ENCODE measurements around the gene CACNA2D4. TPM values are rescaled to one million over a fixed set of nuclear protein-coding genes. Genes with fewer than 3 reads are reported as not detected.

CACNA2D4 gene
- total and polyA plus RNA-seq, 4 donors: 0.82 to 2.8 (median 1.3) TPM

- Histone ChIP-seq H3K4me3 (ENCODE audit: low read depth in 1 of 3, low read length in 3 of 3) (no peak overlapping the region), H3K36me3 (ENCODE audit: control insufficient read depth in 4 of 4, insufficient read depth in 3 of 4, low read depth in 1 of 4, low read length in 3 of 4) (no peaks in the 10 kb centered on the region), H3K27ac (ENCODE audit: low read depth in 1 of 2, low read length in 2 of 2) (no peak overlapping the region), H3K4me1 (ENCODE audit: control insufficient read depth in 4 of 4, insufficient read depth in 4 of 4, low read length in 3 of 4) (no peaks in the 10 kb centered on the region), H3K27me3 (ENCODE audit: control insufficient read depth in 4 of 4, insufficient read depth in 4 of 4, low read length in 3 of 4) (peaks cover 0 to 3% (median 0%) of the 10 kb centered on the region in 4 donors), H3K9ac (ENCODE audit: low read depth in 1 of 2, low read length in 2 of 2) (no peak overlapping the region), H3K9me3 (ENCODE audit: control insufficient read depth in 4 of 4, low read length in 3 of 4) (no peaks in the 10 kb centered on the region)
- DNase-seq (ENCODE audit: low spot score): peak; percentile 28
- WGBS: 81% methylated on average over 18 of the region's 18 CpGs
- TF ChIP-seq EGR1 (IDR thresholded peaks at IDR 0.05; ENCODE audit: low read depth in 2 of 2) (no peak), FOXA1 (IDR thresholded peaks at IDR 0.05) (no peak), JUND (IDR thresholded peaks at IDR 0.05) (no peak), CTCF (IDR thresholded peaks at IDR 0.05; ENCODE audit: low read depth, low read length, missing input control) (no peak), MAX (IDR thresholded peaks at IDR 0.05) (no peak)
Observed at GRCh38 chr12:1912580-1913376, 5.7 kb downstream of the CACNA2D4 start.

- no peak overlapping the region for H3K27ac ChIP-seq (ENCODE audit: low read depth in 1 of 2, low read length in 2 of 2)
- H3K9ac ChIP-seq (ENCODE audit: low read depth in 1 of 2, low read length in 2 of 2): no peak overlapping the region
- H3K27me3 ChIP-seq (ENCODE audit: control insufficient read depth in 4 of 4, insufficient read depth in 4 of 4, low read length in 3 of 4): peaks cover 0 to 5% (median 0%) of the 10 kb centered on the region in 4 donors
- WGBS: 85% methylated on average over 16 of the region's 16 CpGs
- TF ChIP-seq TAF1 (conservative IDR thresholded peaks at IDR 0.05) (no peak), NR2F2 (IDR thresholded peaks at IDR 0.05) (no peak), ZBTB33 (IDR thresholded peaks at IDR 0.05) (no peak), GABPA (IDR thresholded peaks at IDR 0.05 in 1 of 2, conservative IDR thresholded peaks at IDR 0.05 in 1 of 2) (no peak), MAX (IDR thresholded peaks at IDR 0.05) (no peak), EGR1 (IDR thresholded peaks at IDR 0.05; ENCODE audit: low read depth in 2 of 2) (no peak), FOXA1 (IDR thresholded peaks at IDR 0.05) (no peak), REST (IDR thresholded peaks at IDR 0.05) (no peak)
- no peak overlapping the region for H3K4me3 ChIP-seq (ENCODE audit: low read depth in 1 of 3, low read length in 3 of 3)
- no peaks in the 10 kb centered on the region for H3K36me3 ChIP-seq (ENCODE audit: control insufficient read depth in 4 of 4, insufficient read depth in 3 of 4, low read depth in 1 of 4, low read length in 3 of 4)
- no peaks in the 10 kb centered on the region for H3K4me1 ChIP-seq (ENCODE audit: control insufficient read depth in 4 of 4, insufficient read depth in 4 of 4, low read length in 3 of 4)
- DNase-seq (ENCODE audit: low spot score): peak; percentile 30
- H3K9me3 ChIP-seq (ENCODE audit: control insufficient read depth in 4 of 4, low read length in 3 of 4): no peaks in the 10 kb centered on the region
Observed at GRCh38 chr12:1911598-1912575, 6.6 kb downstream of the CACNA2D4 start.
